Colonic mucosa (tissue), 4 donors: ENCODE measurements around the gene GPR161. TPM values are rescaled to one million over a fixed set of nuclear protein-coding genes. Genes with fewer than 3 reads are reported as not detected.
A peak's percentile ranks its signal among the peaks of the same experiment; 100 is the strongest.

Experiments
- DNase-seq: peaks from one replicate; pipeline ENCODE4 v3.0.0-alpha.2; 2020
- H3K27ac ChIP-seq: fragments of 200-600 bp; one replicate; pipeline ENCODE4 v1.8.0; 2021
- H3K27me3 ChIP-seq: fragments of 200-600 bp; one replicate; pipeline ENCODE4 v1.8.0; 2021
- H3K36me3 ChIP-seq: fragments of 200-600 bp; one replicate; pipeline ENCODE4 v1.8.0; 2021
- H3K4me1 ChIP-seq: fragments of 200-600 bp; one replicate; pipeline ENCODE4 v1.8.0; 2021; ENCODE audit warnings: mild to moderate bottlenecking
- H3K4me3 ChIP-seq: fragments of 200-600 bp; one replicate; pipeline ENCODE4 v1.8.0; 2021
- H3K9ac ChIP-seq, 2 donors: one replicate each; pipeline ENCODE4 v1.7.0; 2013; ENCODE audit warnings: control low read depth in 2 of 2, low read depth in 2 of 2, low read length in 2 of 2
- H3K9me3 ChIP-seq: fragments of 200-600 bp; one replicate; pipeline ENCODE4 v1.8.0; 2021
- intact Hi-C: fragments of 100-400 bp; cut with DNase I; formaldehyde crosslinking; loops from one replicate; pipeline ENCODE4 v1.14.1; 2022
- total RNA-seq, 2 donors: library from RNA; stranded (reverse); fragmentation: NEBNext Ultra II Directional in 1 of 2; extraction: Animal tissue kit (Norgen Biotek cat#: 25700) in 1 of 2; gene quantifications; one replicate each; pipeline ENCODE4 v1.2.1, GENCODE V29; 2021
- TF ChIP-seq, protein P1 (sequence below): fragments of 200-600 bp; IDR thresholded peaks from one replicate; pipeline ENCODE4 v1.8.0; 2022; ENCODE audit warnings: antibody characterized with exemption, mild to moderate bottlenecking
- donor health status: healthy.
- donor health status: DM: no; HTN: no; CAD: no.
- donor health status: DM: no; HTN: no; CAD: no.

GPR161 gene
- total RNA-seq, 2 donors from 2014 or later: 2.5 to 3.2 TPM

- Histone ChIP-seq H3K9me3 (no peaks in the 10 kb centered on the region), H3K27me3 (no peaks in the 10 kb centered on the region), H3K4me1 (peaks cover 16% of the 10 kb centered on the region), H3K27ac (peak overlapping the region; percentile 60), H3K9ac (peak overlapping the region in 1 of 2 donors; percentile 46), H3K4me3 (no peak overlapping the region), H3K36me3 (no peaks in the 10 kb centered on the region)
- intact Hi-C loops: loop anchor here (5.0 to 10.0 kb wide), 2 partner anchors 47 to 375 kb away; partner anchors contain the start of gene GPR161
- DNase-seq: no peak
- TF ChIP-seq, protein P1, sequence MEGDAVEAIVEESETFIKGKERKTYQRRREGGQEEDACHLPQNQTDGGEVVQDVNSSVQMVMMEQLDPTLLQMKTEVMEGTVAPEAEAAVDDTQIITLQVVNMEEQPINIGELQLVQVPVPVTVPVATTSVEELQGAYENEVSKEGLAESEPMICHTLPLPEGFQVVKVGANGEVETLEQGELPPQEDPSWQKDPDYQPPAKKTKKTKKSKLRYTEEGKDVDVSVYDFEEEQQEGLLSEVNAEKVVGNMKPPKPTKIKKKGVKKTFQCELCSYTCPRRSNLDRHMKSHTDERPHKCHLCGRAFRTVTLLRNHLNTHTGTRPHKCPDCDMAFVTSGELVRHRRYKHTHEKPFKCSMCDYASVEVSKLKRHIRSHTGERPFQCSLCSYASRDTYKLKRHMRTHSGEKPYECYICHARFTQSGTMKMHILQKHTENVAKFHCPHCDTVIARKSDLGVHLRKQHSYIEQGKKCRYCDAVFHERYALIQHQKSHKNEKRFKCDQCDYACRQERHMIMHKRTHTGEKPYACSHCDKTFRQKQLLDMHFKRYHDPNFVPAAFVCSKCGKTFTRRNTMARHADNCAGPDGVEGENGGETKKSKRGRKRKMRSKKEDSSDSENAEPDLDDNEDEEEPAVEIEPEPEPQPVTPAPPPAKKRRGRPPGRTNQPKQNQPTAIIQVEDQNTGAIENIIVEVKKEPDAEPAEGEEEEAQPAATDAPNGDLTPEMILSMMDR: no peak
Observed at GRCh38 chr1:168089979-168090337, 46.8 kb downstream of the GPR161 start.

GRCh38 chr1:168089326-168089978 is 47.3 kb downstream of the GPR161 start:
- TF ChIP-seq, protein P1: no peak
- intact Hi-C loops: loop anchor here (10.0 kb wide), 1 partner anchor 375 kb away; no protein-coding TSS in a partner anchor
- peak overlapping the region in 1 of 2 donors; percentile 46 for H3K9ac ChIP-seq
- no peaks in the 10 kb centered on the region for H3K27me3 ChIP-seq
- H3K4me1 ChIP-seq: peaks cover 16% of the 10 kb centered on the region
- DNase-seq: peak; percentile 72
- no peaks in the 10 kb centered on the region for H3K36me3 ChIP-seq
- H3K4me3 ChIP-seq: no peak overlapping the region
- H3K27ac ChIP-seq: peak overlapping the region; percentile 60
- H3K9me3 ChIP-seq: no peaks in the 10 kb centered on the region

GRCh38 chr1:168088511-168089325 is 48.0 kb downstream of the GPR161 start:
- H3K4me1 ChIP-seq: peaks cover 16% of the 10 kb centered on the region
- H3K27me3 ChIP-seq: no peaks in the 10 kb centered on the region
- TF ChIP-seq, protein P1: no peak
- peak overlapping the region; percentile 60 for H3K27ac ChIP-seq
- intact Hi-C loops: loop anchor here (10.0 kb wide), 1 partner anchor 374 kb away; no protein-coding TSS in a partner anchor
- H3K9me3 ChIP-seq: no peaks in the 10 kb centered on the region
- H3K4me3 ChIP-seq: no peak overlapping the region
- H3K9ac ChIP-seq: peak overlapping the region in 1 of 2 donors; percentile 46
- DNase-seq: peak; percentile 46
- no peaks in the 10 kb centered on the region for H3K36me3 ChIP-seq

DNA sequence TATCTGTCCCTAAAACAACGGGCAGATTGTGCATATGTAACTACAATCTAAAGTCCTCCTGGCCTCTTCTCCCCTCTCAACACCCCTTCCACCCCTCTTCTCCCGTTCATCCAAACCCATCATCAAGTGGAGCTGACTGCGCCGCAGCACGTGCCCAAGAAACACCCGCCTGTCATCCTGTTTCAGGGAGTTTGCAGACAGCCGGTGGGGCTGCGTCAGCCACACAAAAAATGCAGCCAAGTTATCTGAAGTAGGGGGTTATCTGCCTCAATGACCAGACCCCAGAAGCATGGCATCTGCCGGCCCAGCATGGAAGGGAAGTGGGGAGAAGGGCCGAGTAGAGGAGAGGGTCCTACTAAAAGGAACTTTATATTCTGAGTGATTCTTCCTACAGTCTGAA is 49.0 kb downstream of the GPR161 start:
- H3K4me3 ChIP-seq: no peak overlapping the region
- DNase-seq: no peak
- no peak overlapping the region for H3K27ac ChIP-seq
- TF ChIP-seq, protein P1: no peak
- H3K9ac ChIP-seq: no peak overlapping the region
- no peaks in the 10 kb centered on the region for H3K36me3 ChIP-seq
- H3K27me3 ChIP-seq: no peaks in the 10 kb centered on the region
- no peaks in the 10 kb centered on the region for H3K9me3 ChIP-seq
- peaks cover 16% of the 10 kb centered on the region for H3K4me1 ChIP-seq
- intact Hi-C loops: loop anchor here (10.0 kb wide), 1 partner anchor 373 kb away; no protein-coding TSS in a partner anchor

- H3K4me1 ChIP-seq: peaks cover 11% of the 10 kb centered on the region
- H3K4me3 ChIP-seq: no peak overlapping the region
- H3K9me3 ChIP-seq: no peaks in the 10 kb centered on the region
- TF ChIP-seq, protein P1: no peak
- H3K36me3 ChIP-seq: no peaks in the 10 kb centered on the region
- no peaks in the 10 kb centered on the region for H3K27me3 ChIP-seq
- intact Hi-C loops: loop anchor here (10.0 kb wide), 1 partner anchor 372 kb away; no protein-coding TSS in a partner anchor
- no peak overlapping the region for H3K9ac ChIP-seq
- DNase-seq: no peak
- no peak overlapping the region for H3K27ac ChIP-seq
Observed at GRCh38 chr1:168086438-168086837, 50.3 kb downstream of the GPR161 start.
